ENCODE results near the gene SH2D6.

Gene SH2D6

GRCh38 chr2:85418132-85419008 is at the start of gene SH2D6:
TSS of gene SH2D6 (plus strand) at chr2:85418714. CDS start at chr2:85429466, 10,752 bp downstream.
- H3K4me3 ChIP-seq (ENCODE audit: low read depth, low read length) = peak within 1 kb of the TSS; percentile 81
- peak; percentile 67 for DNase-seq
- no peaks in the 10 kb centered on the region for H3K27me3 ChIP-seq (replicated peaks)
- no peaks in the 10 kb centered on the region for H3K36me3 ChIP-seq (replicated peaks)
- H3K27ac ChIP-seq = peak within 1 kb of the TSS; percentile 73
- in situ Hi-C loops (cut with HindIII; ENCODE audit: low pct_ligation_motif_present, low sequenced_read_pairs) = no loop called here
- TF ChIP-seq, protein P1, sequence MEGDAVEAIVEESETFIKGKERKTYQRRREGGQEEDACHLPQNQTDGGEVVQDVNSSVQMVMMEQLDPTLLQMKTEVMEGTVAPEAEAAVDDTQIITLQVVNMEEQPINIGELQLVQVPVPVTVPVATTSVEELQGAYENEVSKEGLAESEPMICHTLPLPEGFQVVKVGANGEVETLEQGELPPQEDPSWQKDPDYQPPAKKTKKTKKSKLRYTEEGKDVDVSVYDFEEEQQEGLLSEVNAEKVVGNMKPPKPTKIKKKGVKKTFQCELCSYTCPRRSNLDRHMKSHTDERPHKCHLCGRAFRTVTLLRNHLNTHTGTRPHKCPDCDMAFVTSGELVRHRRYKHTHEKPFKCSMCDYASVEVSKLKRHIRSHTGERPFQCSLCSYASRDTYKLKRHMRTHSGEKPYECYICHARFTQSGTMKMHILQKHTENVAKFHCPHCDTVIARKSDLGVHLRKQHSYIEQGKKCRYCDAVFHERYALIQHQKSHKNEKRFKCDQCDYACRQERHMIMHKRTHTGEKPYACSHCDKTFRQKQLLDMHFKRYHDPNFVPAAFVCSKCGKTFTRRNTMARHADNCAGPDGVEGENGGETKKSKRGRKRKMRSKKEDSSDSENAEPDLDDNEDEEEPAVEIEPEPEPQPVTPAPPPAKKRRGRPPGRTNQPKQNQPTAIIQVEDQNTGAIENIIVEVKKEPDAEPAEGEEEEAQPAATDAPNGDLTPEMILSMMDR (IDR thresholded peaks at IDR 0.05; ENCODE audit: low read depth, low read length, missing control alignments) = no peak

GRCh38 chr2:85368921-85369320 is 49.6 kb upstream of the SH2D6 start:
- no peaks in the 10 kb centered on the region for H3K36me3 ChIP-seq (replicated peaks)
- no peak overlapping the region for H3K4me3 ChIP-seq (ENCODE audit: low read depth, low read length)
- DNase-seq = no peak
- in situ Hi-C loops (cut with HindIII; ENCODE audit: low pct_ligation_motif_present, low sequenced_read_pairs) = no loop called here
- TF ChIP-seq, protein P1 (IDR thresholded peaks at IDR 0.05; ENCODE audit: low read depth, low read length, missing control alignments) = no peak
- H3K27ac ChIP-seq = no peak overlapping the region
- H3K27me3 ChIP-seq (replicated peaks) = no peaks in the 10 kb centered on the region

GRCh38 chr2:85369500-85369899 is 49.0 kb upstream of the SH2D6 start:
- no peaks in the 10 kb centered on the region for H3K36me3 ChIP-seq (replicated peaks)
- in situ Hi-C loops (cut with HindIII; ENCODE audit: low pct_ligation_motif_present, low sequenced_read_pairs) = no loop called here
- H3K4me3 ChIP-seq (ENCODE audit: low read depth, low read length) = no peak overlapping the region
- TF ChIP-seq, protein P1 (IDR thresholded peaks at IDR 0.05; ENCODE audit: low read depth, low read length, missing control alignments) = no peak
- no peak for DNase-seq
- H3K27me3 ChIP-seq (replicated peaks) = no peaks in the 10 kb centered on the region
- no peak overlapping the region for H3K27ac ChIP-seq

GRCh38 chr2:85371045-85371444 is 47.5 kb upstream of the SH2D6 start:
- DNase-seq = no peak
- in situ Hi-C loops (cut with HindIII; ENCODE audit: low pct_ligation_motif_present, low sequenced_read_pairs) = no loop called here
- Histone ChIP-seq H3K36me3 (replicated peaks) (no peaks in the 10 kb centered on the region), H3K27ac (no peak overlapping the region), H3K4me3 (ENCODE audit: low read depth, low read length) (no peak overlapping the region), H3K27me3 (replicated peaks) (no peaks in the 10 kb centered on the region)
- TF ChIP-seq, protein P1 (IDR thresholded peaks at IDR 0.05; ENCODE audit: low read depth, low read length, missing control alignments) = no peak

DNA sequence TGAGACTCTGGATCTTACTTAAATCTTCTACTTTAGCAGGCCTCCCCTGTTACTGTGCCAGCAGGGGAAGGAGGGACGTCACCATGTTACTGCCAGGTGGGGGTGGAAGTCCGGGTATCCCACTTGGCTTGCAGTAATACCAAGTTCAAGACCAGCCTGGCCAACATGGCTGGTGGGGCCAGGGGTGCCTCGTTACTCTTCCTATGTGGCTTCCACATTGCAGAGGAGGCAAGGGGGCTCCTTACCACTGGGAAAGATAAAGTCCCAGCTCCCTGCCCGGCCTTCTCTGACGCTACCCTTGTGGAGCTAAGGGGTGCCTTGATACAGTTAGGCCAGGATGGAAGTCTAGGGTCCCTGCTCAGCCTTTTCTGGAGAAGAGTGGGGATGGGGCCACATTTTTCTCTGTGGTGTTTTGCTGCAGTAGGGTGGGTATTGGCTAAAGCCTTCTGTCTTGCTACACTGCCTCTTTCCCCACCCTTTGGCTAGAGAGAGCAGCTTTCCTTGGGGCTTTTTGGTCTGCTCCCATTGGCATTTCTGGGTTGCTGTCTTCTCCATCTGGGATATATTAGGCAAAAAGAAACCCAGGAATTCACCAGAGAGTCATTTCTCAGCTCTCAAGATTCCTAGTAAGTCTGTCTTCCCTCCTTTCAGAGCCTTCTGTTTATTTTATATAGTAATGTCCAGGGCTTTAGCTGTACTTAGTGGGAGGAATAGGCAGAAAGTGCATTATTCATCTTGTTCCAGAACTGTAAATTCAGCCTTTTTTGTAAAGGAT is 42.0 kb upstream of the SH2D6 start:
- H3K27ac ChIP-seq = no peak overlapping the region
- in situ Hi-C loops (cut with HindIII; ENCODE audit: low pct_ligation_motif_present, low sequenced_read_pairs) = no loop called here
- TF ChIP-seq, protein P1 (IDR thresholded peaks at IDR 0.05; ENCODE audit: low read depth, low read length, missing control alignments) = no peak
- peaks cover 19% of the 10 kb centered on the region for H3K36me3 ChIP-seq (replicated peaks)
- H3K27me3 ChIP-seq (replicated peaks) = no peaks in the 10 kb centered on the region
- no peak for DNase-seq
- H3K4me3 ChIP-seq (ENCODE audit: low read depth, low read length) = no peak overlapping the region
